Measurements from ENCODE around the gene PTPN7.
"Not testable (repeated sequence)": the region's sequence is repeated elsewhere in the genome, so short reads cannot be mapped to it uniquely, and the experiment has no call there.

PTPN7 gene

GRCh38 chr1:202150602-202151001, 9.8 kb downstream of the PTPN7 start:
- no peak for DNase-seq

GRCh38 chr1:202150187-202150586, 10.2 kb downstream of the PTPN7 start:
- DNase-seq = no peak

- no peak for DNase-seq
Observed at GRCh38 chr1:202149566-202149965, 10.8 kb downstream of the PTPN7 start.

- DNase-seq = no peak
Observed at GRCh38 chr1:202148391-202148790, 12.0 kb downstream of the PTPN7 start.

- DNase-seq = no peak
Observed at GRCh38 chr1:202146993-202147392, 13.4 kb downstream of the PTPN7 start.

- no peak for DNase-seq
Observed at GRCh38 chr1:202146279-202146678, 14.1 kb downstream of the PTPN7 start.

GRCh38 chr1:202145744-202146140, 14.7 kb downstream of the PTPN7 start:
- DNase-seq = not testable (repeated sequence)

GRCh38 chr1:202145068-202145743, 15.2 kb downstream of the PTPN7 start:
- DNase-seq = no peak

GRCh38 chr1:202144402-202145067, 15.9 kb downstream of the PTPN7 start, which contains the start of gene ARL8A:
ARL8A (minus strand) TSS chr1:202144737; CDS start chr1:202144572, 165 bp downstream.
- DNase-seq = peak; percentile 25 to 60 (median 30)

- peak in 1 of 4 experiments; percentile 16 for DNase-seq
Observed at GRCh38 chr1:202143768-202144401, 16.5 kb downstream of the PTPN7 start.

- no peak for DNase-seq
Observed at GRCh38 chr1:202143011-202143767, 17.2 kb downstream of the PTPN7 start.

- not testable (repeated sequence) for DNase-seq
Observed at GRCh38 chr1:202141468-202141867, 18.9 kb downstream of the PTPN7 start.

- DNase-seq = no peak
Observed at GRCh38 chr1:202140833-202141232, 19.6 kb downstream of the PTPN7 start.

GRCh38 chr1:202135221-202135721, 25.1 kb downstream of the PTPN7 start:
- peak in 1 of 4 experiments; percentile 25 for DNase-seq

GRCh38 chr1:202134645-202135172, 25.7 kb downstream of the PTPN7 start:
- no peak for DNase-seq

GRCh38 chr1:202133989-202134388, 26.4 kb downstream of the PTPN7 start:
- no peak for DNase-seq

- DNase-seq = no peak
Observed at GRCh38 chr1:202133496-202133895, 26.9 kb downstream of the PTPN7 start.

- no peak for DNase-seq
Observed at GRCh38 chr1:202133001-202133400, 27.4 kb downstream of the PTPN7 start.

GRCh38 chr1:202131956-202132821, 28.2 kb downstream of the PTPN7 start:
- no peak for DNase-seq

GRCh38 chr1:202130816-202131522, 29.4 kb downstream of the PTPN7 start:
- DNase-seq = no peak

GRCh38 chr1:202130297-202130721, 30.1 kb downstream of the PTPN7 start:
- no peak for DNase-seq

All from activated naive CD4-positive, alpha-beta T cell (primary cell).